HEK293 (cell line): ENCODE measurements around the gene MYL2.

ENCODE experiments used
- CTCF ChIA-PET: fragments of 350-600 bp; formaldehyde crosslinking; extraction: SDS; loops from one replicate; lab custom pipeline; 2021; ENCODE audit warnings: antibody characterized with exemption; lab: Yijun Ruan, JAX
- POLR2A ChIA-PET: fragments of 300-600 bp; formaldehyde crosslinking; extraction: SDS; loops from one replicate; lab custom pipeline; 2020; ENCODE audit warnings: antibody characterized with exemption, inconsistent platforms; lab: Yijun Ruan, JAX
- H3K27ac ChIP-seq: fragments of 200-500 bp; sonication (Bioruptor generic); 2 replicates; pipeline ENCODE4 v1.5.1; 2014; ENCODE audit warnings: low read depth, low read length, control low read depth, inconsistent platforms; ENCODE audit errors: extremely low read depth
- H3K36me3 ChIP-seq, 2 experiments: fragments of 200-500 bp in 1 of 2; sonication (Bioruptor generic) in 1 of 2; 1 replicate in 1 of 2; 2 replicates in 1 of 2; pipeline ENCODE4 v1.5.1; 2014 to 2017; ENCODE audit warnings: inconsistent platforms in 2 of 2, low read length in 2 of 2; ENCODE audit not compliant: control insufficient read depth in 2 of 2, insufficient read depth in 1 of 2
- H3K4me1 ChIP-seq: fragments of 200-500 bp; sonication (Bioruptor generic); 2 replicates; pipeline ENCODE4 v1.5.1; 2014; ENCODE audit warnings: mild to moderate bottlenecking, low read length, inconsistent platforms; ENCODE audit not compliant: control insufficient read depth, insufficient read depth
- H3K4me3 ChIP-seq: 2 replicates; pipeline ENCODE4 v1.5.1; 2011; ENCODE audit warnings: low read depth, mild to moderate bottlenecking, control low read depth, low read length, moderate library complexity
- H3K9me3 ChIP-seq: fragments of 200-500 bp; sonication (Bioruptor generic); 2 replicates; pipeline ENCODE4 v1.5.1; 2014; ENCODE audit warnings: low read depth, low read length, inconsistent platforms; ENCODE audit not compliant: control insufficient read depth, insufficient read depth
- PRDM1 ChIP-seq: fragments of 450-650 bp; formaldehyde crosslinking; IDR thresholded peaks from 2 replicates; pipeline ENCODE4; 2016; ENCODE audit warnings: missing biosample characterization, missing genetic modification characterization
- RBAK ChIP-seq: fragments of 450-650 bp; formaldehyde crosslinking; IDR thresholded peaks from 2 replicates; pipeline ENCODE4 v1.5.1; 2016; ENCODE audit warnings: missing biosample characterization, missing genetic modification characterization
- SCRT2 ChIP-seq: fragments of 450-650 bp; formaldehyde crosslinking; IDR thresholded peaks from 2 replicates; pipeline ENCODE4 v1.5.1; 2016; ENCODE audit warnings: missing biosample characterization, missing genetic modification characterization
- SP2 ChIP-seq: fragments of 450-650 bp; formaldehyde crosslinking; IDR thresholded peaks from 2 replicates; pipeline ENCODE4 v1.5.1; 2016; ENCODE audit warnings: missing biosample characterization, missing genetic modification characterization
- SP3 ChIP-seq: fragments of 450-650 bp; formaldehyde crosslinking; IDR thresholded peaks from 2 replicates; pipeline ENCODE4 v1.5.1; 2016; ENCODE audit warnings: missing biosample characterization, missing genetic modification characterization
- TRIM28 ChIP-seq: IDR thresholded peaks from 2 replicates; pipeline ENCODE4 v1.6.1; 2011; ENCODE audit warnings: low read length, control low read depth, borderline replicate concordance
- ZBTB7A ChIP-seq: fragments of 450-650 bp; formaldehyde crosslinking; IDR thresholded peaks from 2 replicates; pipeline ENCODE4 v1.5.1; 2016; ENCODE audit warnings: low read depth, missing biosample characterization, missing genetic modification characterization
- ZEB2 ChIP-seq: fragments of 450-650 bp; formaldehyde crosslinking; IDR thresholded peaks from 2 replicates; pipeline ENCODE4 v1.5.1; 2016; ENCODE audit warnings: missing biosample characterization, missing genetic modification characterization
- ZNF132 ChIP-seq: fragments of 450-650 bp; formaldehyde crosslinking; IDR thresholded peaks from 2 replicates; pipeline ENCODE4 v1.5.1; 2017; ENCODE audit warnings: missing biosample characterization, missing genetic modification characterization, borderline replicate concordance
- ZNF138 ChIP-seq: fragments of 450-650 bp; formaldehyde crosslinking; IDR thresholded peaks from 2 replicates; pipeline ENCODE4 v1.5.1; 2016; ENCODE audit warnings: missing biosample characterization, missing genetic modification characterization, borderline replicate concordance
- ZNF426 ChIP-seq: fragments of 450-650 bp; formaldehyde crosslinking; IDR thresholded peaks from 2 replicates; pipeline ENCODE4 v1.5.1; 2017; ENCODE audit warnings: missing biosample characterization, missing genetic modification characterization, mild to moderate bottlenecking, inconsistent platforms, moderate library complexity
- ZNF514 ChIP-seq: fragments of 450-650 bp; formaldehyde crosslinking; IDR thresholded peaks from 2 replicates; pipeline ENCODE4 v1.5.1; 2016; ENCODE audit warnings: missing biosample characterization, missing genetic modification characterization
- ZNF544 ChIP-seq: fragments of 450-650 bp; formaldehyde crosslinking; IDR thresholded peaks from 2 replicates; pipeline ENCODE4 v1.5.0; 2017; ENCODE audit warnings: missing biosample characterization, missing genetic modification characterization
- ZNF558 ChIP-seq: fragments of 450-650 bp; formaldehyde crosslinking; IDR thresholded peaks from 2 replicates; pipeline ENCODE4 v1.5.1; 2016; ENCODE audit warnings: missing biosample characterization, missing genetic modification characterization
- ZNF654 ChIP-seq: fragments of 450-650 bp; formaldehyde crosslinking; IDR thresholded peaks from 2 replicates; pipeline ENCODE4 v1.5.1; 2016; ENCODE audit warnings: low read depth, missing biosample characterization, missing genetic modification characterization
- ZNF843 ChIP-seq: fragments of 450-650 bp; formaldehyde crosslinking; IDR thresholded peaks from 2 replicates; pipeline ENCODE4 v1.5.1; 2016; ENCODE audit warnings: missing biosample characterization, missing genetic modification characterization
- ZSCAN16 ChIP-seq: fragments of 450-650 bp; formaldehyde crosslinking; IDR thresholded peaks from 2 replicates; pipeline ENCODE4 v1.5.1; 2016; ENCODE audit warnings: missing biosample characterization, missing genetic modification characterization
- TF ChIP-seq, protein P1 (sequence below): fragments of 450-650 bp; formaldehyde crosslinking; IDR thresholded peaks from 2 replicates; pipeline ENCODE4 v1.5.1; 2016; ENCODE audit warnings: missing biosample characterization, missing genetic modification characterization
- TF ChIP-seq, protein P2 (sequence below): fragments of 450-650 bp; formaldehyde crosslinking; IDR thresholded peaks from 2 replicates; pipeline ENCODE4 v1.5.1; 2016; ENCODE audit warnings: missing biosample characterization, missing genetic modification characterization
- TF ChIP-seq, protein P3 (sequence below): fragments of 450-650 bp; formaldehyde crosslinking; IDR thresholded peaks from 2 replicates; pipeline ENCODE4 v1.5.1; 2016; ENCODE audit warnings: missing biosample characterization, missing genetic modification characterization
- TF ChIP-seq, protein P4 (sequence below): fragments of 450-650 bp; IDR thresholded peaks from 2 replicates; pipeline ENCODE4 v1.5.1; 2018; ENCODE audit warnings: missing biosample characterization, missing genetic modification characterization
- TF ChIP-seq, protein P5 (sequence below): fragments of 450-650 bp; formaldehyde crosslinking; IDR thresholded peaks from 2 replicates; pipeline ENCODE4 v1.5.1; 2016; ENCODE audit warnings: missing biosample characterization, missing genetic modification characterization

The MYL2 gene

DNA sequence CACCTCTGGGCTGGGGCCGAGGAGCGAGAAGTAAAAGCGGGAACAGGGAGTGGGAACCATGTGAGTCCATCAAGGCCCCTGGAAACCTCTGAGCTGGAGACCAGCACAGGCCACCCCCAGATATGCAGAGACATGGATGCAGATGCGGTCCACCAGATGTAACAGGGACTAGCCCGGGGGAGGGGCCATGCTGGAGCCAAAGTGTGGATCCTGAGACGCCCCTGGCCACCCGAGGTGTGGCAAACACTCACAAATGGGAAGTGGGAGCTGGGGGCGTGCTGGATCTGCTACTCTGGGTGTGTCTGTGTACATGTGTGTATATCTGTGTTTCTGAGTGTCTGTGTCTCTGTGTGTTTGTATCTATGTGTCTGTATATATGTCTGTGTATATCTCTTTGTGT lies 12.8 kb downstream of the MYL2 start:
- Histone ChIP-seq H3K27ac (no peak overlapping the region), H3K36me3 (no peaks in the 10 kb centered on the region), H3K9me3 (no peaks in the 10 kb centered on the region), H3K4me3 (no peak overlapping the region), H3K4me1 (no peaks in the 10 kb centered on the region)
- POLR2A ChIA-PET = no interaction called here
- CTCF ChIA-PET = interaction anchor here (0.8 kb wide), 1 partner anchor 12 kb away, joined by 3 read pairs; no protein-coding TSS in a partner anchor
- TF ChIP-seq PRDM1 (tag by site-specific recombination) = no peak
- TF ChIP-seq ZNF654 (tag by site-specific recombination) = no peak
- no peak for TF ChIP-seq TRIM28
- TF ChIP-seq ZNF843 (tag by site-specific recombination) = no peak
- TF ChIP-seq ZEB2 = no peak
- no peak for TF ChIP-seq ZNF426 (tag by site-specific recombination)
- TF ChIP-seq ZSCAN16 (tag by site-specific recombination) = no peak
- no peak for TF ChIP-seq SP2
- no peak for TF ChIP-seq RBAK (tag by site-specific recombination)
- TF ChIP-seq ZNF558 (tag by site-specific recombination) = no peak
- TF ChIP-seq SP3 (tag by site-specific recombination) = no peak
- no peak for TF ChIP-seq ZNF514 (tag by site-specific recombination)
- TF ChIP-seq ZBTB7A = no peak
- TF ChIP-seq, protein P1, sequence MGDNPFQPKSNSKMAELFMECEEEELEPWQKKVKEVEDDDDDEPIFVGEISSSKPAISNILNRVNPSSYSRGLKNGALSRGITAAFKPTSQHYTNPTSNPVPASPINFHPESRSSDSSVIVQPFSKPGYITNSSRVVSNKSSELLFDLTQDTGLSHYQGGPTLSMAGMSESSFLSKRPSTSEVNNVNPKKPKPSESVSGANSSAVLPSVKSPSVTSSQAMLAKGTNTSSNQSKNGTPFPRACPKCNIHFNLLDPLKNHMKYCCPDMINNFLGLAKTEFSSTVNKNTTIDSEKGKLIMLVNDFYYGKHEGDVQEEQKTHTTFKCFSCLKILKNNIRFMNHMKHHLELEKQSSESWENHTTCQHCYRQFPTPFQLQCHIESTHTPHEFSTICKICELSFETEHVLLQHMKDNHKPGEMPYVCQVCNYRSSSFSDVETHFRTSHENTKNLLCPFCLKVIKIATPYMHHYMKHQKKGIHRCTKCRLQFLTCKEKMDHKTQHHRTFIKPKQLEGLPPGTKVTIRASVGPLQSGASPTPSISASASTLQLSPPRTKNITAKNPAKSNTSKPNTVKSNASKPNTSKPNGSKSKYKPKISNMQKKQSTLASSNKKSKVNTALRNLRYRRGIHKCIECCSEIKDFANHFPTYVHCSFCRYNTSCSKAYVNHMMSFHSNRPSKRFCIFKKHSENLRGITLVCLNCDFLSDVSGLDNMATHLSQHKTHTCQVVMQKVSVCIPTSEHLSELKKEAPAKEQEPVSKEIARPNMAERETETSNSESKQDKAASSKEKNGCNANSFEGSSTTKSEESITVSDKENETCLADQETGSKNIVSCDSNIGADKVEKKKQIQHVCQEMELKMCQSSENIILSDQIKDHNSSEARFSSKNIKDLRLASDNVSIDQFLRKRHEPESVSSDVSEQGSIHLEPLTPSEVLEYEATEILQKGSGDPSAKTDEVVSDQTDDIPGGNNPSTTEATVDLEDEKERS (tag by site-specific recombination) = no peak
- TF ChIP-seq, protein P2, sequence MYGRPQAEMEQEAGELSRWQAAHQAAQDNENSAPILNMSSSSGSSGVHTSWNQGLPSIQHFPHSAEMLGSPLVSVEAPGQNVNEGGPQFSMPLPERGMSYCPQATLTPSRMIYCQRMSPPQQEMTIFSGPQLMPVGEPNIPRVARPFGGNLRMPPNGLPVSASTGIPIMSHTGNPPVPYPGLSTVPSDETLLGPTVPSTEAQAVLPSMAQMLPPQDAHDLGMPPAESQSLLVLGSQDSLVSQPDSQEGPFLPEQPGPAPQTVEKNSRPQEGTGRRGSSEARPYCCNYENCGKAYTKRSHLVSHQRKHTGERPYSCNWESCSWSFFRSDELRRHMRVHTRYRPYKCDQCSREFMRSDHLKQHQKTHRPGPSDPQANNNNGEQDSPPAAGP = no peak
- no peak for TF ChIP-seq SCRT2 (tag by site-specific recombination)
- no peak for TF ChIP-seq ZNF138 (tag by site-specific recombination)
- TF ChIP-seq, protein P3, sequence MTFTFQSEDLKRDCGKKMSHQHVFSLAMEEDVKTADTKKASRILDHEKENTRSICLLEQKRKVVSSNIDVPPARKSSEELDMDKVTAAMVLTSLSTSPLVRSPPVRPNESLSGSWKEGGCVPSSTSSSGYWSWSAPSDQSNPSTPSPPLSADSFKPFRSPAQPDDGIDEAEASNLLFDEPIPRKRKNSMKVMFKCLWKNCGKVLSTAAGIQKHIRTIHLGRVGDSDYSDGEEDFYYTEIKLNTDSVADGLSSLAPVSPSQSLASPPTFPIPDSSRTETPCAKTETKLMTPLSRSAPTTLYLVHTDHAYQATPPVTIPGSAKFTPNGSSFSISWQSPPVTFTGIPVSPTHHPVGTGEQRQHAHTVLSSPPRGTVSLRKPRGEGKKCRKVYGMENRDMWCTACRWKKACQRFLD (tag by site-specific recombination) = no peak
- TF ChIP-seq, protein P4, sequence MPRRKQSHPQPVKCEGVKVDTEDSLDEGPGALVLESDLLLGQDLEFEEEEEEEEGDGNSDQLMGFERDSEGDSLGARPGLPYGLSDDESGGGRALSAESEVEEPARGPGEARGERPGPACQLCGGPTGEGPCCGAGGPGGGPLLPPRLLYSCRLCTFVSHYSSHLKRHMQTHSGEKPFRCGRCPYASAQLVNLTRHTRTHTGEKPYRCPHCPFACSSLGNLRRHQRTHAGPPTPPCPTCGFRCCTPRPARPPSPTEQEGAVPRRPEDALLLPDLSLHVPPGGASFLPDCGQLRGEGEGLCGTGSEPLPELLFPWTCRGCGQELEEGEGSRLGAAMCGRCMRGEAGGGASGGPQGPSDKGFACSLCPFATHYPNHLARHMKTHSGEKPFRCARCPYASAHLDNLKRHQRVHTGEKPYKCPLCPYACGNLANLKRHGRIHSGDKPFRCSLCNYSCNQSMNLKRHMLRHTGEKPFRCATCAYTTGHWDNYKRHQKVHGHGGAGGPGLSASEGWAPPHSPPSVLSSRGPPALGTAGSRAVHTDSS (tag by site-specific recombination) = no peak

DNA sequence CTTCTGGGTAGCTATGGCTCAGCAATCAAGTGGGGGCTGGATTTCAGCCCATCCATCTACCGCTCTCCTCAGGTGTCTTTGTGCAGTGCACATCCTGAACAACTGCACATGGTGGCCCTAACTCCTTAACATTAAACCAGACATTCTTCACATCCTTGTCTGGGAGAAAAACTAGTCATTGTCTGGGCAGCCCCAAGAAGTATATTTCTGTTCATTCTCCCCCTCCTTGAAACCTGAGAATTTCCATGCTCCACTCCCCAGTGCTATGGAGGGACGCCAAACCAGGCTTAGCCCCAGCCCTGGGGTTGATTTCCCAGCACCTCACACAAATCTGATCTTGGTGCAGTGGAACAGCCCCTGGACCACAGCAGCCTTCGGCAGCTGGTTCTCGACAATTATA lies 13.4 kb downstream of the MYL2 start:
- Histone ChIP-seq H3K27ac (no peak overlapping the region), H3K4me3 (no peak overlapping the region), H3K4me1 (no peaks in the 10 kb centered on the region), H3K36me3 (no peaks in the 10 kb centered on the region), H3K9me3 (no peaks in the 10 kb centered on the region)
- ChIA-PET CTCF (interaction anchor here (0.7 to 0.8 kb wide), 2 partner anchors 11 to 30 kb away, joined by 3 read pairs; no protein-coding TSS in a partner anchor), POLR2A (no interaction called here)
- TF ChIP-seq ZNF544 (tag by site-specific recombination) (no peak), ZNF132 (no peak)
- TF ChIP-seq, protein P5, sequence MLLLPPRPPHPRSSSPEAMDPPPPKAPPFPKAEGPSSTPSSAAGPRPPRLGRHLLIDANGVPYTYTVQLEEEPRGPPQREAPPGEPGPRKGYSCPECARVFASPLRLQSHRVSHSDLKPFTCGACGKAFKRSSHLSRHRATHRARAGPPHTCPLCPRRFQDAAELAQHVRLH (tag by site-specific recombination) = 0 out of 2 replicates have a peak, but pooled peaks have one; percentile 17
- TF ChIP-seq, all 188 proteins: peak for 1
